ENCODE measurements around the gene PSMF1.

PSMF1 gene

GRCh38 chr20:1164871-1165270 lies 46.5 kb downstream of the PSMF1 start:
- Histone ChIP-seq H3K4me1 (ENCODE audit: control insufficient read depth, low read length) (peaks cover 17% of the 10 kb centered on the region), H4K20me1 (ENCODE audit: control insufficient read depth, insufficient read depth, low read depth, low read length) (no peaks in the 10 kb centered on the region), H3K36me3 (ENCODE audit: control insufficient read depth, low read length) (peaks cover 77% of the 10 kb centered on the region), H3K79me2 (ENCODE audit: control insufficient read depth, low read length) (no peaks in the 10 kb centered on the region), H3K27ac (ENCODE audit: low read depth, low read length) (no peak overlapping the region), H3F3A (ENCODE audit: control insufficient read depth, insufficient read depth) (no peaks in the 10 kb centered on the region), H3K9me3 (ENCODE audit: control insufficient read depth, insufficient read depth, low read length) (no peaks in the 10 kb centered on the region), H3K4me3 (ENCODE audit: low read length) (no peak overlapping the region), H3K4me2 (ENCODE audit: low read length) (no peak overlapping the region), H3K27me3 (ENCODE audit: control insufficient read depth, low read length) (no peaks in the 10 kb centered on the region), H3K9me2 (replicated peaks; ENCODE audit: control insufficient read depth, low read length) (no peaks in the 10 kb centered on the region)
- TF ChIP-seq EZH2phosphoT487 (IDR thresholded peaks at IDR 0.05; ENCODE audit: borderline replicate concordance, low read length), result no peak
- TF ChIP-seq, protein P1, sequence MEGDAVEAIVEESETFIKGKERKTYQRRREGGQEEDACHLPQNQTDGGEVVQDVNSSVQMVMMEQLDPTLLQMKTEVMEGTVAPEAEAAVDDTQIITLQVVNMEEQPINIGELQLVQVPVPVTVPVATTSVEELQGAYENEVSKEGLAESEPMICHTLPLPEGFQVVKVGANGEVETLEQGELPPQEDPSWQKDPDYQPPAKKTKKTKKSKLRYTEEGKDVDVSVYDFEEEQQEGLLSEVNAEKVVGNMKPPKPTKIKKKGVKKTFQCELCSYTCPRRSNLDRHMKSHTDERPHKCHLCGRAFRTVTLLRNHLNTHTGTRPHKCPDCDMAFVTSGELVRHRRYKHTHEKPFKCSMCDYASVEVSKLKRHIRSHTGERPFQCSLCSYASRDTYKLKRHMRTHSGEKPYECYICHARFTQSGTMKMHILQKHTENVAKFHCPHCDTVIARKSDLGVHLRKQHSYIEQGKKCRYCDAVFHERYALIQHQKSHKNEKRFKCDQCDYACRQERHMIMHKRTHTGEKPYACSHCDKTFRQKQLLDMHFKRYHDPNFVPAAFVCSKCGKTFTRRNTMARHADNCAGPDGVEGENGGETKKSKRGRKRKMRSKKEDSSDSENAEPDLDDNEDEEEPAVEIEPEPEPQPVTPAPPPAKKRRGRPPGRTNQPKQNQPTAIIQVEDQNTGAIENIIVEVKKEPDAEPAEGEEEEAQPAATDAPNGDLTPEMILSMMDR (IDR thresholded peaks at IDR 0.05; ENCODE audit: low read depth, low read length, poor library complexity, severe bottlenecking), result no peak

- H3K79me2 ChIP-seq (ENCODE audit: control insufficient read depth, low read length), result no peaks in the 10 kb centered on the region
- H3K9me3 ChIP-seq (ENCODE audit: control insufficient read depth, insufficient read depth, low read length), result no peaks in the 10 kb centered on the region
- peaks cover 17% of the 10 kb centered on the region for H3K4me1 ChIP-seq (ENCODE audit: control insufficient read depth, low read length)
- no peaks in the 10 kb centered on the region for H3F3A ChIP-seq (ENCODE audit: control insufficient read depth, insufficient read depth)
- H3K36me3 ChIP-seq (ENCODE audit: control insufficient read depth, low read length), result peaks cover 74% of the 10 kb centered on the region
- H3K27ac ChIP-seq (ENCODE audit: low read depth, low read length), result no peak overlapping the region
- no peaks in the 10 kb centered on the region for H3K27me3 ChIP-seq (ENCODE audit: control insufficient read depth, low read length)
- H3K9me2 ChIP-seq (replicated peaks; ENCODE audit: control insufficient read depth, low read length), result no peaks in the 10 kb centered on the region
- no peak overlapping the region for H3K4me3 ChIP-seq (ENCODE audit: low read length)
- TF ChIP-seq, protein P1 (IDR thresholded peaks at IDR 0.05; ENCODE audit: low read depth, low read length, poor library complexity, severe bottlenecking), result no peak
- no peak for TF ChIP-seq EZH2phosphoT487 (IDR thresholded peaks at IDR 0.05; ENCODE audit: borderline replicate concordance, low read length)
- no peak overlapping the region for H3K4me2 ChIP-seq (ENCODE audit: low read length)
- no peaks in the 10 kb centered on the region for H4K20me1 ChIP-seq (ENCODE audit: control insufficient read depth, insufficient read depth, low read depth, low read length)
These were observed 47.1 kb downstream of the PSMF1 start for GRCh38 chr20:1165521-1165920.

DNA sequence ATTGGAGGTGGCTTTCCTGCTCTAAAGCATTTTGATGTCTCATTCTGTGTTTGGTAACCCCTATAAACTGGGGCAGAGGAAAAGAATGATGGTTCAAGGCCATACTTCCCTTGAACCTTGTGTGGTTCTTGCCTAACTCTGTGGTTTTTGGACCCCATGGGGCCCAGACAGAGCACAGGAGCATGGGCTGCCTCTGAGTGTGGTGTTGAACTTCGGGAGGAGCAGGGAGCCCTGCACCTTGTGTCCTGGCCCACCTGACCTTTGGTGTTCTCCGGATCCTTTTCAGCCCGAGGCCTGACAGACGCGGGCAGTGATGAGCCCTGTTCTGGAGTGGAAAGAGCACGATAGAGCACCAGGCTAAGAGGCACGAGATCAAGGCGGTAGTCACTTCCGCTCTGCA lies 47.5 kb downstream of the PSMF1 start:
- Histone ChIP-seq H3K4me1 (ENCODE audit: control insufficient read depth, low read length) (peaks cover 17% of the 10 kb centered on the region), H3K79me2 (ENCODE audit: control insufficient read depth, low read length) (no peaks in the 10 kb centered on the region), H3K36me3 (ENCODE audit: control insufficient read depth, low read length) (peaks cover 70% of the 10 kb centered on the region), H4K20me1 (ENCODE audit: control insufficient read depth, insufficient read depth, low read depth, low read length) (no peaks in the 10 kb centered on the region), H3F3A (ENCODE audit: control insufficient read depth, insufficient read depth) (no peaks in the 10 kb centered on the region), H3K9me3 (ENCODE audit: control insufficient read depth, insufficient read depth, low read length) (no peaks in the 10 kb centered on the region), H3K4me2 (ENCODE audit: low read length) (no peak overlapping the region), H3K27ac (ENCODE audit: low read depth, low read length) (no peak overlapping the region), H3K4me3 (ENCODE audit: low read length) (no peak overlapping the region), H3K27me3 (ENCODE audit: control insufficient read depth, low read length) (no peaks in the 10 kb centered on the region), H3K9me2 (replicated peaks; ENCODE audit: control insufficient read depth, low read length) (no peaks in the 10 kb centered on the region)
- TF ChIP-seq, protein P1 (IDR thresholded peaks at IDR 0.05; ENCODE audit: low read depth, low read length, poor library complexity, severe bottlenecking), result no peak
- no peak for TF ChIP-seq EZH2phosphoT487 (IDR thresholded peaks at IDR 0.05; ENCODE audit: borderline replicate concordance, low read length)

Measured in DOHH2 (cell line).